ENCODE data around the gene PNRC2.

DNA sequence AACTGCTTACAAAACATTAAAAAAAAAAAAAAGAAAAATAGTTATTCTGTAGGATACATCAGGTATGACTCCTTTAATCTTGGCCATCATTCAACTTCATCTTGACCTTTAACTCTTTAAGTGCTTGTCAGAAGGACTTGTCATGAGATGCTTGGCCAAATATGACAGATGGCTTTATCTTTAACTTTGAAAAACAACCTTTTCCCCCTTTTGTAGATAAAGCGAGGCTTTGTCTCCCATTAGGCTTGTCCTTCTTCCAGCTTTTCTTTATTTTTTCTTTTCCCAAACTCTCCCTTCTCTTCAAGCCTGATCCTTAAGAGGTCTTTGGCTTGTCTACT is 18.2 kb downstream of the PNRC2 start:
- no peak for TF ChIP-seq CTCF (IDR thresholded peaks at IDR 0.05)
- no peak for TF ChIP-seq POLR2A (IDR thresholded peaks at IDR 0.05)
